Fibroblast of lung (primary cell): ENCODE measurements around the gene ZNF692. TPM values are rescaled to one million over a fixed set of nuclear protein-coding genes. Genes with fewer than 3 reads are reported as not detected.

Source experiments
- DNase-seq, 2 donors: peaks; one replicate each; pipeline versions ENCODE4 v3.0.0 to v3.0.0-alpha.2; 2010; ENCODE audit warnings: low read depth in 2 of 2
- H2AFZ ChIP-seq: 2 replicates; pipeline ENCODE4 v1.5.1; 2012; ENCODE audit warnings: low read length, control low read depth, inconsistent platforms
- H3K27ac ChIP-seq: 2 replicates; pipeline ENCODE4 v1.5.1; 2011; ENCODE audit warnings: low read length, control low read depth; ENCODE audit not compliant: insufficient read depth
- H3K27me3 ChIP-seq: 2 replicates; pipeline ENCODE4 v1.5.1; 2011; ENCODE audit warnings: mild to moderate bottlenecking, low read length; ENCODE audit not compliant: control insufficient read depth, insufficient read depth
- H3K36me3 ChIP-seq: 2 replicates; pipeline ENCODE4 v1.5.1; 2011; ENCODE audit warnings: low read length; ENCODE audit not compliant: control insufficient read depth, insufficient read depth
- H3K4me1 ChIP-seq: 2 replicates; pipeline ENCODE4 v1.5.1; 2011; ENCODE audit warnings: low read length; ENCODE audit not compliant: control insufficient read depth, insufficient read depth; ENCODE audit errors: extremely low read depth
- H3K4me2 ChIP-seq: 2 replicates; pipeline ENCODE4 v1.5.1; 2011; ENCODE audit warnings: low read length, control low read depth; ENCODE audit not compliant: insufficient read depth; ENCODE audit errors: extremely low read depth
- H3K4me3 ChIP-seq, 4 experiments: fragments of 200-600 bp in 1 of 4; sonication (generic) in 1 of 4; replicated peaks in 1 of 4; 2 replicates each; pipeline ENCODE4 v1.5.1; 2011 to 2016; ENCODE audit warnings: low read length in 4 of 4, low read depth in 3 of 4, mild to moderate bottlenecking in 3 of 4, control low read depth in 2 of 4, inconsistent platforms in 1 of 4, mixed read lengths in 1 of 4; ENCODE audit not compliant: insufficient read depth in 1 of 4; ENCODE audit errors: control extremely low read depth in 1 of 4
- H3K79me2 ChIP-seq: 2 replicates; pipeline ENCODE4 v1.5.1; 2012; ENCODE audit warnings: mild to moderate bottlenecking, low read length, inconsistent platforms; ENCODE audit not compliant: control insufficient read depth, insufficient read depth
- H3K9ac ChIP-seq: 2 replicates; pipeline ENCODE4 v1.5.1; 2011; ENCODE audit warnings: mild to moderate bottlenecking, low read length, control low read depth; ENCODE audit not compliant: insufficient read depth
- H3K9me3 ChIP-seq: 2 replicates; pipeline ENCODE4 v1.5.1; 2012; ENCODE audit warnings: low read depth, low read length; ENCODE audit not compliant: control insufficient read depth, insufficient read depth
- H4K20me1 ChIP-seq: 2 replicates; pipeline ENCODE4 v1.5.1; 2011; ENCODE audit warnings: low read length; ENCODE audit not compliant: control insufficient read depth, insufficient read depth; ENCODE audit errors: extremely low read depth
- EZH2 ChIP-seq: IDR thresholded peaks from 2 replicates; pipeline ENCODE4 v1.5.1; 2012; ENCODE audit warnings: low read length, control low read depth, mild to moderate bottlenecking; ENCODE audit errors: missing control alignments
- polyA plus RNA-seq, 2 donors: library from polyadenylated mRNA; depleted of rRNA in 1 of 2; stranded (reverse) in 1 of 2; unstranded in 1 of 2; fragments of >200 nt; gene quantifications; 2 replicates each; pipeline ENCODE4 v1.2.1, GENCODE V29; 2011 to 2012; ENCODE audit warnings: missing spikeins in 1 of 2
- total RNA-seq: library from RNA; depleted of rRNA; stranded (reverse); fragments of >200 nt; gene quantifications from 2 replicates; pipeline ENCODE4 v1.2.1, GENCODE V29; 2014
- TF ChIP-seq, protein P1 (sequence below), 2 donors: IDR thresholded peaks in 1 of 2; conservative IDR thresholded peaks in 1 of 2; 1 replicate in 1 of 2; 2 replicates in 1 of 2; pipeline ENCODE4 v1.5.1; 2011 to 2012; ENCODE audit warnings: low read length in 2 of 2, control low read depth in 1 of 2, inconsistent platforms in 1 of 2, low read depth in 1 of 2, mild to moderate bottlenecking in 1 of 2

The ZNF692 gene
- total and polyA plus RNA-seq, 2 donors (not counting 1 experiment from before 2014, with no cell fraction given) = 7.6 to 16.2 TPM

DNA sequence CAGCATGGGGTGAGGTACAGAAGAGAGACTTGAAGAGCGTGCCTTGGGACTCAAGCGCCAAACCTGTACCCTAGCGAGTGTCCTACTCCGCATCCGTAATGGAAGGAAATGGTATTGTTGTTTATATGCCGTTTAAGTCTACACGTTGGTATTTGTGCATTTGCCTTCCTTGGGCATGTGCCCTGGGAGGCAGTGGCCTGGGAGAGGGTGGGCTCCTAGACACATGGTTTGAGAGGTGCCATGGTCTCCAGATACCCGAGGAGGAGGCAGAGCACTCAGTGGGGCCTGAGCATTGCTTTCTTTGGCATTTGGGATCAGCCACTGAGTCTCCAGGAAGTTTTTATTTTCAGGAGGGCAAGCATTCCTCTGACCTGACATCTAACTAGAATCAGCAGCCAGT lies 14.4 kb downstream of the ZNF692 start:
- Histone ChIP-seq H3K9me3 (no peaks in the 10 kb centered on the region), H3K4me3 (no peak overlapping the region), H3K4me2 (no peak overlapping the region), H3K79me2 (peaks cover 27% of the 10 kb centered on the region), H3K36me3 (peaks cover 19% of the 10 kb centered on the region), H4K20me1 (no peaks in the 10 kb centered on the region), H3K27ac (no peak overlapping the region), H3K4me1 (peaks cover 8% of the 10 kb centered on the region), H2AFZ (no peak overlapping the region), H3K27me3 (no peaks in the 10 kb centered on the region), H3K9ac (no peak overlapping the region)
- no peak for TF ChIP-seq EZH2
- TF ChIP-seq, protein P1, sequence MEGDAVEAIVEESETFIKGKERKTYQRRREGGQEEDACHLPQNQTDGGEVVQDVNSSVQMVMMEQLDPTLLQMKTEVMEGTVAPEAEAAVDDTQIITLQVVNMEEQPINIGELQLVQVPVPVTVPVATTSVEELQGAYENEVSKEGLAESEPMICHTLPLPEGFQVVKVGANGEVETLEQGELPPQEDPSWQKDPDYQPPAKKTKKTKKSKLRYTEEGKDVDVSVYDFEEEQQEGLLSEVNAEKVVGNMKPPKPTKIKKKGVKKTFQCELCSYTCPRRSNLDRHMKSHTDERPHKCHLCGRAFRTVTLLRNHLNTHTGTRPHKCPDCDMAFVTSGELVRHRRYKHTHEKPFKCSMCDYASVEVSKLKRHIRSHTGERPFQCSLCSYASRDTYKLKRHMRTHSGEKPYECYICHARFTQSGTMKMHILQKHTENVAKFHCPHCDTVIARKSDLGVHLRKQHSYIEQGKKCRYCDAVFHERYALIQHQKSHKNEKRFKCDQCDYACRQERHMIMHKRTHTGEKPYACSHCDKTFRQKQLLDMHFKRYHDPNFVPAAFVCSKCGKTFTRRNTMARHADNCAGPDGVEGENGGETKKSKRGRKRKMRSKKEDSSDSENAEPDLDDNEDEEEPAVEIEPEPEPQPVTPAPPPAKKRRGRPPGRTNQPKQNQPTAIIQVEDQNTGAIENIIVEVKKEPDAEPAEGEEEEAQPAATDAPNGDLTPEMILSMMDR (conservative IDR thresholded peaks at IDR 0.05 in 1 of 2, IDR thresholded peaks at IDR 0.05 in 1 of 2; ENCODE audit: low read depth in 1 of 2, low read length in 2 of 2) = no peak
- DNase-seq = no peak

DNA sequence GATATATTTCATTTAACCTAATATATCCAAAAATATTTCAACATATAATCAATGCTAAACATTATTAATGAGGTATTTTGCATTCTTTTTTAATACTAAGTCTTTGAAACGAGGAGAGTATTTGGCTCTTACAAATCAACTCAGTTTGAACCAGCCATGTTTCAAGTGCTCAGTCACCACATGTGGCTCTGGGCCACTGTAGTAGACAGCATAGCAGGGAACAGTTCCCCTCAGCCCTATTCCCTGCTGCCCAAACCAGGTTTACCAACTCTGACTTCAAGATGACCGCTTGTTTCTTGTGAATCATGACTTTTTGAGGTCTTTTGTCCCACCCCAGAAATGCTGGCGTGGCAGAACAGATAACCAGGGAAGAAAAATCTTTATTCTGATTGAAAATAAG lies 15.2 kb downstream of the ZNF692 start:
- H3K4me3 ChIP-seq = no peak overlapping the region
- no peak overlapping the region for H3K9ac ChIP-seq
- H3K4me1 ChIP-seq = peaks cover 8% of the 10 kb centered on the region
- peaks cover 16% of the 10 kb centered on the region for H3K36me3 ChIP-seq
- no peaks in the 10 kb centered on the region for H3K9me3 ChIP-seq
- DNase-seq = no peak
- H2AFZ ChIP-seq = no peak overlapping the region
- TF ChIP-seq EZH2 = no peak
- TF ChIP-seq, protein P1 (conservative IDR thresholded peaks at IDR 0.05 in 1 of 2, IDR thresholded peaks at IDR 0.05 in 1 of 2; ENCODE audit: low read depth in 1 of 2, low read length in 2 of 2) = no peak
- H3K27ac ChIP-seq = no peak overlapping the region
- H3K4me2 ChIP-seq = no peak overlapping the region
- peaks cover 33% of the 10 kb centered on the region for H3K79me2 ChIP-seq
- no peaks in the 10 kb centered on the region for H4K20me1 ChIP-seq
- no peaks in the 10 kb centered on the region for H3K27me3 ChIP-seq

DNA sequence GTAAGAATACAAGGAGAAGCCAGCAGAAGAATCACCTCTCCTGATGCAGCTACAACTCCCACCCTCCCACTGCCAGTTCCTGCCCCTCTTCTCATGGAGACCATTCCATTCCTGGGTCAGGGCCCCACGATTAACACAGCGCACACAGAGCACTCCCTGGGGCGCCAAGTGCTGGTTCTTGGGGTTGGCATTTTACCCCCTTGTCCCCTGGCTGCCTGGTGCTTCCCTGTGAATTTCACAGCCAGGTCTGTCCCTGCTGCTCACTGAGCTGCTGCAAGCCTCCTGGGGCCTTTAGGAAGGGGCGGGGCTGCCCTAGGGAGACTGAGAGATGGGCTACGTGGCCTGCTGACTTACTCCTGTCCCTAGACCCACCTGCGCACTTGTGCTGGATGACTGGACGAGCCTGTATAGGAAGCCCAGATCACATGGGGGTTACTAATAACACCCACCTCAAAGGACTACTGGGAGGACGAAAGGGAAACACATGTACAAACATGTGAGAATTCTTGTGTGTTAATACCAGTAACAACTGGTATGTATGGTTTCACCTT lies 16.0 kb downstream of the ZNF692 start:
- Histone ChIP-seq H4K20me1 (no peaks in the 10 kb centered on the region), H3K9ac (no peak overlapping the region), H3K79me2 (peaks cover 33% of the 10 kb centered on the region), H3K4me1 (peaks cover 8% of the 10 kb centered on the region), H3K27ac (peak overlapping the region; percentile 62), H3K27me3 (no peaks in the 10 kb centered on the region), H3K36me3 (peaks cover 10% of the 10 kb centered on the region), H3K9me3 (no peaks in the 10 kb centered on the region), H3K4me3 (no peak overlapping the region), H3K4me2 (no peak overlapping the region), H2AFZ (no peak overlapping the region)
- TF ChIP-seq, protein P1 (conservative IDR thresholded peaks at IDR 0.05 in 1 of 2, IDR thresholded peaks at IDR 0.05 in 1 of 2; ENCODE audit: low read depth in 1 of 2, low read length in 2 of 2) = no peak
- TF ChIP-seq EZH2 = no peak
- no peak for DNase-seq
